Ovary (tissue), 3 donors: Measurements from ENCODE around the gene CCNB2.
"Not testable (repeated sequence)": the region's sequence is repeated elsewhere in the genome, so short reads cannot be mapped to it uniquely, and the experiment has no call there.

ENCODE experiments used
- EP300 ChIP-seq: sonication (generic); formaldehyde crosslinking; IDR thresholded peaks from one replicate; pipeline ENCODE4 v1.6.1; 2017; ENCODE audit warnings: antibody characterized with exemption
- POLR2A ChIP-seq: fragments of 450-650 bp; IDR thresholded peaks from one replicate; pipeline ENCODE4 v1.6.1; 2017; ENCODE audit warnings: antibody characterized with exemption, mild to moderate bottlenecking, moderate library complexity
- TF ChIP-seq, protein P1 (sequence below), 3 donors: fragments of 450-650 bp in 2 of 3; fragments of 200-600 bp in 1 of 3; IDR thresholded peaks; one replicate each; pipeline versions ENCODE4 v1.5.1 to v1.8.0; 2016 to 2022; ENCODE audit warnings: antibody characterized with exemption in 3 of 3, mild to moderate bottlenecking in 1 of 3
- donor health status: DM: no; HTN: no; CAD: no.

- TF ChIP-seq, protein P1, sequence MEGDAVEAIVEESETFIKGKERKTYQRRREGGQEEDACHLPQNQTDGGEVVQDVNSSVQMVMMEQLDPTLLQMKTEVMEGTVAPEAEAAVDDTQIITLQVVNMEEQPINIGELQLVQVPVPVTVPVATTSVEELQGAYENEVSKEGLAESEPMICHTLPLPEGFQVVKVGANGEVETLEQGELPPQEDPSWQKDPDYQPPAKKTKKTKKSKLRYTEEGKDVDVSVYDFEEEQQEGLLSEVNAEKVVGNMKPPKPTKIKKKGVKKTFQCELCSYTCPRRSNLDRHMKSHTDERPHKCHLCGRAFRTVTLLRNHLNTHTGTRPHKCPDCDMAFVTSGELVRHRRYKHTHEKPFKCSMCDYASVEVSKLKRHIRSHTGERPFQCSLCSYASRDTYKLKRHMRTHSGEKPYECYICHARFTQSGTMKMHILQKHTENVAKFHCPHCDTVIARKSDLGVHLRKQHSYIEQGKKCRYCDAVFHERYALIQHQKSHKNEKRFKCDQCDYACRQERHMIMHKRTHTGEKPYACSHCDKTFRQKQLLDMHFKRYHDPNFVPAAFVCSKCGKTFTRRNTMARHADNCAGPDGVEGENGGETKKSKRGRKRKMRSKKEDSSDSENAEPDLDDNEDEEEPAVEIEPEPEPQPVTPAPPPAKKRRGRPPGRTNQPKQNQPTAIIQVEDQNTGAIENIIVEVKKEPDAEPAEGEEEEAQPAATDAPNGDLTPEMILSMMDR (IDR thresholded peaks at IDR 0.05), result not testable (repeated sequence)
- not testable (repeated sequence) for TF ChIP-seq EP300, POLR2A
Measured at GRCh38 chr15:59144594-59144993, 39.6 kb downstream of the CCNB2 start.
